Urothelium cell line (cell line): ENCODE measurements around the gene OCLN.
"Not testable (repeated sequence)": the region's sequence is repeated elsewhere in the genome, so short reads cannot be mapped to it uniquely, and the experiment has no call there.

Experiments used
- DNase-seq: peaks from one replicate; pipeline ENCODE4 v3.0.0; 2011; ENCODE audit warnings: low spot score, mixed read lengths
- FAIRE-seq: peaks from 2 replicates; lab custom pipeline; 2011; peaks lifted over from hg19 to GRCh38; lab: Jason Lieb, UNC

The OCLN gene

GRCh38 chr5:69492391-69492922 lies at the start of gene OCLN:
TSS of gene OCLN (plus strand) at chr5:69492790. CDS start at chr5:69504245, 11,455 bp downstream.
- FAIRE-seq = no peak
- DNase-seq = peak; percentile 83

- DNase-seq = peak; percentile 12
- no peak for FAIRE-seq
These were observed 48.3 kb upstream of the OCLN start for GRCh38 chr5:69444127-69444754.

- DNase-seq (no peak), FAIRE-seq (no peak)
These were observed 43.1 kb upstream of the OCLN start for GRCh38 chr5:69449511-69449910.

- DNase-seq (peak; percentile 51), FAIRE-seq (no peak)
These were observed 42.5 kb upstream of the OCLN start for GRCh38 chr5:69450116-69450515.

- not testable (repeated sequence) for DNase-seq, FAIRE-seq
These were observed 42.1 kb upstream of the OCLN start for GRCh38 chr5:69450527-69450926.

- no peak for DNase-seq
These were observed 40.5 kb upstream of the OCLN start for GRCh38 chr5:69451941-69452647.

GRCh38 chr5:69453487-69453886 lies 39.1 kb upstream of the OCLN start:
- not testable (repeated sequence) for FAIRE-seq, DNase-seq

More at GRCh38 chr5:69451941-69452647, 40.5 kb upstream of the OCLN start:
- FAIRE-seq = no peak

- FAIRE-seq (no peak), DNase-seq (no peak)
These were observed 37.9 kb upstream of the OCLN start for GRCh38 chr5:69454460-69455249.

GRCh38 chr5:69455428-69455988 lies 37.1 kb upstream of the OCLN start:
- DNase-seq, FAIRE-seq: not testable (repeated sequence)

GRCh38 chr5:69462170-69462569 lies 30.4 kb upstream of the OCLN start:
- FAIRE-seq = no peak
- no peak for DNase-seq

- not testable (repeated sequence) for FAIRE-seq
These were observed 26.2 kb upstream of the OCLN start for GRCh38 chr5:69466375-69466774.

GRCh38 chr5:69467442-69468225 lies 25.0 kb upstream of the OCLN start:
- FAIRE-seq (no peak), DNase-seq (no peak)

More at GRCh38 chr5:69466375-69466774, 26.2 kb upstream of the OCLN start:
- DNase-seq = not testable (repeated sequence)

- DNase-seq (no peak), FAIRE-seq (no peak)
These were observed 24.0 kb upstream of the OCLN start for GRCh38 chr5:69468631-69469030.

- DNase-seq, FAIRE-seq: not testable (repeated sequence)
These were observed 21.1 kb upstream of the OCLN start for GRCh38 chr5:69471516-69471915.

GRCh38 chr5:69472535-69473143 lies 20.0 kb upstream of the OCLN start:
- not testable (repeated sequence) for FAIRE-seq, DNase-seq

- DNase-seq = no peak
- no peak for FAIRE-seq
These were observed 15.4 kb upstream of the OCLN start for GRCh38 chr5:69477170-69477569.

- not testable (repeated sequence) for FAIRE-seq, DNase-seq
These were observed 14.3 kb upstream of the OCLN start for GRCh38 chr5:69478296-69478695.

- no peak for FAIRE-seq
- no peak for DNase-seq
These were observed 7.7 kb upstream of the OCLN start for GRCh38 chr5:69484891-69485290.

- FAIRE-seq (no peak), DNase-seq (no peak)
These were observed 7.1 kb upstream of the OCLN start for GRCh38 chr5:69485471-69485870.

GRCh38 chr5:69489246-69489645 lies 3.3 kb upstream of the OCLN start:
- FAIRE-seq (no peak), DNase-seq (no peak)
